Spleen (tissue), 11 donors: ENCODE results near the gene WDR17. TPM values are rescaled to one million over a fixed set of nuclear protein-coding genes. Genes with fewer than 3 reads are reported as not detected.

Experiments used
- DNase-seq: peaks from one replicate; pipeline ENCODE4 v3.0.0-alpha.2; 2020
- H3K27ac ChIP-seq, 8 donors: fragments of 200-600 bp; sonication (generic) in 7 of 8; 1 replicate in 4 of 8; 2 replicates in 4 of 8; pipeline versions ENCODE4 v1.5.0 to v1.8.0; 2016 to 2021; ENCODE audit warnings: inconsistent platforms in 4 of 8, mild to moderate bottlenecking in 4 of 8, moderate library complexity in 1 of 8
- H3K27me3 ChIP-seq, 7 donors: fragments of 200-600 bp; sonication (generic) in 6 of 7; replicated peaks in 1 of 7; 1 replicate in 4 of 7; 2 replicates in 3 of 7; pipeline versions ENCODE4 v1.5.0 to v1.8.0; 2016 to 2021; ENCODE audit warnings: inconsistent platforms in 3 of 7, mild to moderate bottlenecking in 1 of 7
- H3K36me3 ChIP-seq, 6 donors: fragments of 200-600 bp; sonication (generic) in 5 of 6; 1 replicate in 4 of 6; 2 replicates in 2 of 6; pipeline versions ENCODE4 v1.5.0 to v1.8.0; 2016 to 2021; ENCODE audit warnings: inconsistent platforms in 2 of 6
- H3K4me1 ChIP-seq, 6 donors: fragments of 200-600 bp; sonication (generic) in 5 of 6; 1 replicate in 3 of 6; 2 replicates in 3 of 6; pipeline versions ENCODE4 v1.5.0 to v1.8.0; 2016 to 2021; ENCODE audit warnings: inconsistent platforms in 3 of 6
- H3K4me3 ChIP-seq, 8 donors: fragments of 200-600 bp; sonication (generic) in 7 of 8; 1 replicate in 4 of 8; 2 replicates in 4 of 8; pipeline versions ENCODE4 v1.5.0 to v1.8.0; 2016 to 2021; ENCODE audit warnings: inconsistent platforms in 4 of 8, mild to moderate bottlenecking in 4 of 8, moderate library complexity in 2 of 8
- H3K9me3 ChIP-seq, 8 donors: fragments of 200-600 bp; sonication (generic) in 7 of 8; 1 replicate in 4 of 8; 2 replicates in 4 of 8; pipeline versions ENCODE4 v1.5.0 to v1.8.0; 2016 to 2021; ENCODE audit warnings: inconsistent platforms in 4 of 8
- CTCF ChIP-seq, 11 experiments: fragments of 200-600 bp in 7 of 11; fragments of 450-650 bp in 4 of 11; sonication (generic) in 4 of 11; IDR thresholded peaks in 8 of 11; conservative IDR thresholded peaks in 3 of 11; 1 replicate in 7 of 11; 2 replicates in 4 of 11; pipeline versions ENCODE4 v1.4.0 to v1.8.0; 2016 to 2021; ENCODE audit warnings: antibody characterized with exemption in 11 of 11, inconsistent platforms in 4 of 11, mild to moderate bottlenecking in 1 of 11
- POLR2A ChIP-seq, 3 donors: fragments of 450-650 bp; IDR thresholded peaks; one replicate each; pipeline ENCODE4 v1.5.1; 2017; ENCODE audit warnings: antibody characterized with exemption in 3 of 3, mild to moderate bottlenecking in 1 of 3
- POLR2AphosphoS5 ChIP-seq, 3 donors: sonication (generic); formaldehyde crosslinking; IDR thresholded peaks; one replicate each; pipeline ENCODE4 v1.5.1; 2017; ENCODE audit warnings: antibody characterized with exemption in 3 of 3
- WGBS, 5 donors: extraction: QIAGEN DNeasy Blood & Tissue Kit in 3 of 5; methylation state at CpG; one replicate each; pipeline versions ENCODE4 v1.1.5 to v1.1.7; 2013 to 2018; 5-methylcytosine and 5-hydroxymethylcytosine counted together
- intact Hi-C: fragments of 100-400 bp; cut with DNase I; formaldehyde crosslinking; loops from one replicate; pipeline ENCODE4 v1.15.0; 2023; ENCODE audit warnings: low total_unique reads
- polyA plus RNA-seq, 3 donors: library from polyadenylated mRNA; stranded (reverse); fragments of 200-250 nt; gene quantifications; one replicate each; pipeline ENCODE4 v1.2.1, GENCODE V29; 2013
- total RNA-seq, 7 donors: library from RNA; depleted of rRNA in 3 of 7; stranded (reverse); fragments of >200 nt in 3 of 7; fragmentation: NEBNext Ultra II Directional in 4 of 7; extraction: Animal tissue kit (Norgen Biotek cat#: 25700) in 4 of 7; gene quantifications; one replicate each; pipeline versions ENCODE4 v1.1.0 to v1.2.1, GENCODE V29; 2016 to 2021
- donor health status: healthy with polysubstance abuse.
- donor health status: DM: no; HTN: no; CAD: no; lungs with moderate emphysema.
- donor health status: DM: no; HTN: no; CAD: no.
- donor health status: Bipolar disorder and iron deficiency.
- donor health status: healthy.
- donor health status: DM: no; HTN: no; CAD: no.
- donor health status: DM: yes; HTN: yes; CAD: no.

Gene WDR17
- total and polyA plus RNA-seq, 10 donors: 0.55 to 4.7 (median 2.2) TPM

- Histone ChIP-seq H3K27ac (no peak overlapping the region), H3K4me1 (peaks cover 0 to 5% (median 0%) of the 10 kb centered on the region in 6 donors), H3K4me3 (no peak overlapping the region), H3K27me3 (peaks cover 0 to 17% (median 0%) of the 10 kb centered on the region in 7 donors), H3K36me3 (no peaks in the 10 kb centered on the region), H3K9me3 (peaks cover 0 to 6% (median 0%) of the 10 kb centered on the region in 8 donors)
- whole genome bisulfite sequencing, 5 donors: 57 to 81% (median 65%) methylated on average over 4 of the region's 4 CpGs
- TF ChIP-seq POLR2A (IDR thresholded peaks at IDR 0.05): no peak
- TF ChIP-seq CTCF (IDR thresholded peaks at IDR 0.05 in 8 of 11, conservative IDR thresholded peaks at IDR 0.05 in 3 of 11): no peak
- no peak for TF ChIP-seq POLR2AphosphoS5 (IDR thresholded peaks at IDR 0.05)
- intact Hi-C loops: no loop called here
- no peak for DNase-seq
These were observed 21.1 kb upstream of the WDR17 start for GRCh38 chr4:176044589-176044951.

DNA sequence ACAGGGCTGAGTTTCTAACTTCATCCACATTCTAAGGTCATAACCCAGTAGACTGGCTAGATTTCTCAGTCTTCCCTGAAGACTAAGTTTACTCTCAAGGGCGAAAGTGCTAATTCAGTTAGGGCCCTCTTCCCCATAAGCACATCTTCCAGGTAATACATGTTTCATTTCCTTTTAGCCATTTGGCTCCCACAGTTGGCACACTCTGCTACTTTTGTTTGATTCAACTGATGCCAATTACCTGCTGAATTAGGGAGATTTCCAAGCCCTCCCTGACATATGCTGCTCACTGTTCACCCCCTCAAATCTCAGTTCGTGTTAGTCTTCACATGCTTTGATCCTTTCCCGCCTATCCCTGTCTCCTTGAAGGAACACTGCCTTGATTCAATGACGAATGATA lies 17.0 kb upstream of the WDR17 start:
- intact Hi-C loops: no loop called here
- no peak overlapping the region for H3K4me3 ChIP-seq
- no peak for TF ChIP-seq POLR2A (IDR thresholded peaks at IDR 0.05)
- TF ChIP-seq CTCF (IDR thresholded peaks at IDR 0.05 in 8 of 11, conservative IDR thresholded peaks at IDR 0.05 in 3 of 11): no peak
- no peak for TF ChIP-seq POLR2AphosphoS5 (IDR thresholded peaks at IDR 0.05)
- H3K36me3 ChIP-seq: no peaks in the 10 kb centered on the region
- peaks cover 0 to 9% (median 0%) of the 10 kb centered on the region in 6 donors for H3K4me1 ChIP-seq
- no peaks in the 10 kb centered on the region for H3K9me3 ChIP-seq
- 80 to 89% (median 84%) methylated on average over 4 of the region's 4 CpGs for WGBS, 5 donors
- DNase-seq: no peak
- H3K27ac ChIP-seq: no peak overlapping the region
- peaks cover 0 to 11% (median 0%) of the 10 kb centered on the region in 7 donors for H3K27me3 ChIP-seq

GRCh38 chr4:176052744-176053143 lies 12.9 kb upstream of the WDR17 start:
- DNase-seq: no peak
- peaks cover 0 to 9% (median 0%) of the 10 kb centered on the region in 6 donors for H3K4me1 ChIP-seq
- no peak overlapping the region for H3K4me3 ChIP-seq
- WGBS, 5 donors: 30 to 33% (median 32%) methylated on average over 6 of the region's 6 CpGs
- no peaks in the 10 kb centered on the region for H3K27me3 ChIP-seq
- TF ChIP-seq CTCF (IDR thresholded peaks at IDR 0.05 in 8 of 11, conservative IDR thresholded peaks at IDR 0.05 in 3 of 11) (no peak), POLR2AphosphoS5 (IDR thresholded peaks at IDR 0.05) (no peak), POLR2A (IDR thresholded peaks at IDR 0.05) (no peak)
- H3K9me3 ChIP-seq: no peaks in the 10 kb centered on the region
- H3K36me3 ChIP-seq: no peaks in the 10 kb centered on the region
- no peak overlapping the region for H3K27ac ChIP-seq
- intact Hi-C loops: loop anchor here (10.0 kb wide), 1 partner anchor 98 kb away; no protein-coding TSS in a partner anchor

DNA sequence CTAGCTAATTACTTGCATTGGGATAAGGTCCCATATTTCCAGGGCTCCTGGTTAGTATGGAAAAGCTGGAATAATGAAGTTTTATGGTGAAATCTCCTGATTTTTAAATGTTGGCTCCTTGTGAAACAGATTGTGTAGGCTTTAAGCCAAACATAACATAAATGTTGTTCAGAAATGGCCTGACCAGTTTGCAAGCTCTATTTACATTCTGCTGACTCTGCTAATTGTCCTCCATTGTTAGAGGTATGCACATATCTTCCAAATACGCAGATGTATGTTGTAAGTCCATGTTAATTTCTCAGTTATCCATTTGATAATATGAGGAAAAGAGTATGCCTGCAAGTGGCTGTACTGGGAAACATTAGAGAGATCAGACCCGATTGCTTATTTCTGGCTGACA lies 11.9 kb upstream of the WDR17 start:
- no peaks in the 10 kb centered on the region for H3K27me3 ChIP-seq
- intact Hi-C loops: loop anchor here (10.0 kb wide), 1 partner anchor 99 kb away; no protein-coding TSS in a partner anchor
- no peak for DNase-seq
- no peaks in the 10 kb centered on the region for H3K36me3 ChIP-seq
- peaks cover 0 to 9% (median 0%) of the 10 kb centered on the region in 6 donors for H3K4me1 ChIP-seq
- H3K4me3 ChIP-seq: no peak overlapping the region
- 74 to 95% (median 87%) methylated on average over 2 of the region's 2 CpGs for WGBS, 5 donors
- TF ChIP-seq POLR2A (IDR thresholded peaks at IDR 0.05) (no peak), CTCF (IDR thresholded peaks at IDR 0.05 in 8 of 11, conservative IDR thresholded peaks at IDR 0.05 in 3 of 11) (no peak), POLR2AphosphoS5 (IDR thresholded peaks at IDR 0.05) (no peak)
- no peak overlapping the region for H3K27ac ChIP-seq
- no peaks in the 10 kb centered on the region for H3K9me3 ChIP-seq
